HCT116 (cell line): Measurements from ENCODE around the gene DEFB129. TPM values are rescaled to one million over a fixed set of nuclear protein-coding genes. Genes with fewer than 3 reads are reported as not detected.

Source experiments
- ATAC-seq: fragments of 200-7000 bp; cut with Tn5 transposase; 2 replicates; pipeline ENCODE4 v1.9.1; 2020; ENCODE audit warnings: mild to moderate bottlenecking, moderate library complexity
- BruUV-seq: library from RNA; stranded (reverse); fragments of 400-500 nt; replicated peaks from 2 replicates; lab custom pipeline; 2021; lab: Mats Ljungman, UMichigan
- CTCF ChIA-PET: fragments of 300-600 bp; sonication (Branson Sonifier 250); formaldehyde crosslinking; loops from one replicate; lab custom pipeline; 2021; ENCODE audit warnings: antibody characterized with exemption; lab: Charles Lee
- POLR2A ChIA-PET: fragments of 300-600, 350-600 bp; sonication (Branson Sonifier 250); formaldehyde crosslinking; loops from one replicate; lab custom pipeline; 2021; ENCODE audit warnings: antibody characterized with exemption; lab: Charles Lee
- RAD21 ChIA-PET, 2 experiments: fragments of 300-600 bp; sonication (Branson Sonifier 250); formaldehyde crosslinking; loops; one replicate each; lab custom pipeline; 2023; ENCODE audit warnings: low total read pairs in 2 of 2; ENCODE audit not compliant: uncharacterized antibody in 2 of 2, unreplicated experiment in 2 of 2, low non-redundant PET in 1 of 2; lab: Charles Lee
- DNase-seq: peaks from one replicate; pipeline ENCODE4 v3.0.0-alpha.2; 2010; ENCODE audit warnings: low read depth, low spot score
- H2AFZ ChIP-seq: fragments of 200-600 bp; shearing (Covaris generic), sonication (generic); 2 replicates; pipeline ENCODE4 v1.6.1; 2017; ENCODE audit warnings: low read depth, mixed run types, mixed read lengths, antibody characterized with exemption, low read length; ENCODE audit not compliant: poor library complexity, severe bottlenecking
- H3K27ac ChIP-seq: 2 replicates; pipeline ENCODE4 v1.5.1; 2012; ENCODE audit warnings: low read depth, low read length
- H3K27me3 ChIP-seq: fragments of 200-600 bp; sonication (generic); 2 replicates; pipeline ENCODE4 v1.6.1; 2016; ENCODE audit warnings: mixed run types, low read length, mixed read lengths; ENCODE audit not compliant: insufficient read depth
- H3K36me3 ChIP-seq, 2 experiments: fragments of 200-500 bp in 1 of 2; fragments of 200-600 bp in 1 of 2; sonication (Bioruptor generic) in 1 of 2; sonication (generic) in 1 of 2; 2 replicates each; pipeline versions ENCODE4 v1.5.1 to v1.6.1; 2014 to 2016; ENCODE audit warnings: low read length in 2 of 2, inconsistent platforms in 1 of 2, mixed read lengths in 1 of 2, mixed run types in 1 of 2; ENCODE audit not compliant: insufficient read depth in 2 of 2, control insufficient read depth in 1 of 2
- H3K4me1 ChIP-seq, 2 experiments: fragments of 200-600 bp in 1 of 2; sonication (generic) in 1 of 2; 2 replicates each; pipeline versions ENCODE4 v1.5.1 to v1.6.1; 2012 to 2017; ENCODE audit warnings: low read length in 2 of 2, inconsistent platforms in 1 of 2, mild to moderate bottlenecking in 1 of 2, mixed read lengths in 1 of 2, mixed run types in 1 of 2, moderate library complexity in 1 of 2; ENCODE audit not compliant: insufficient read depth in 2 of 2, control insufficient read depth in 1 of 2
- H3K4me2 ChIP-seq: fragments of 200-600 bp; sonication (generic); 2 replicates; pipeline ENCODE4 v1.6.1; 2017; ENCODE audit warnings: mixed run types, low read length, mixed read lengths
- H3K4me3 ChIP-seq, 2 experiments: fragments of 200-600 bp in 1 of 2; sonication (generic) in 1 of 2; replicated peaks in 1 of 2; 2 replicates each; pipeline ENCODE4 v1.5.1; 2011 to 2016; ENCODE audit warnings: low read length in 2 of 2, control low read depth in 1 of 2, low read depth in 1 of 2, mild to moderate bottlenecking in 1 of 2, mixed read lengths in 1 of 2, mixed run types in 1 of 2
- H3K79me2 ChIP-seq: fragments of 200-600 bp; sonication (generic); 2 replicates; pipeline ENCODE4 v1.6.1; 2017; ENCODE audit warnings: mild to moderate bottlenecking, mixed run types, low read length, moderate library complexity, mixed read lengths; ENCODE audit not compliant: insufficient read depth
- H3K9ac ChIP-seq: fragments of 200-600 bp; sonication (generic); 2 replicates; pipeline ENCODE4 v1.6.1; 2016; ENCODE audit warnings: low read length, mixed read lengths
- H3K9me2 ChIP-seq: fragments of 200-600 bp; sonication (generic), shearing (Covaris generic); 2 replicates; pipeline ENCODE4 v1.6.1; 2017; ENCODE audit warnings: mixed run types, mild to moderate bottlenecking, moderate library complexity; ENCODE audit not compliant: insufficient read depth
- H3K9me3 ChIP-seq, 2 experiments: fragments of 200-500 bp in 1 of 2; fragments of 200-600 bp in 1 of 2; sonication (Bioruptor generic) in 1 of 2; sonication (generic) in 1 of 2; 2 replicates each; pipeline ENCODE4 v1.6.1; 2014 to 2017; ENCODE audit warnings: low read length in 2 of 2, mixed read lengths in 2 of 2, inconsistent platforms in 1 of 2, low read depth in 1 of 2, mild to moderate bottlenecking in 1 of 2, mixed run types in 1 of 2, moderate library complexity in 1 of 2; ENCODE audit not compliant: control insufficient read depth in 1 of 2, insufficient read depth in 1 of 2
- H4K20me1 ChIP-seq: fragments of 200-600 bp; sonication (generic), shearing (Covaris generic); 2 replicates; pipeline ENCODE4 v1.6.1; 2017; ENCODE audit warnings: mixed run types, mild to moderate bottlenecking, moderate library complexity; ENCODE audit not compliant: insufficient read depth
- ATF3 ChIP-seq: IDR thresholded peaks from 2 replicates; pipeline ENCODE4 v1.6.1; 2012
- CBX3 ChIP-seq: IDR thresholded peaks from 2 replicates; pipeline ENCODE4 v1.6.1; 2012; ENCODE audit warnings: low read depth
- CEBPB ChIP-seq: IDR thresholded peaks from 2 replicates; pipeline ENCODE4 v1.6.1; 2012; ENCODE audit warnings: low read depth
- EGR1 ChIP-seq: IDR thresholded peaks from 2 replicates; pipeline ENCODE4 v1.6.1; 2012; ENCODE audit warnings: low read depth
- ELF1 ChIP-seq: IDR thresholded peaks from 2 replicates; pipeline ENCODE4 v1.6.1; 2012; ENCODE audit warnings: low read depth, borderline replicate concordance
- EZH2 ChIP-seq: fragments of 200-600 bp; sonication (generic); IDR thresholded peaks from 2 replicates; pipeline ENCODE4 v1.6.1; 2017; ENCODE audit warnings: antibody characterized with exemption, mixed run types
- FOSL1 ChIP-seq: IDR thresholded peaks from 2 replicates; pipeline ENCODE4 v1.6.1; 2012; ENCODE audit warnings: low read depth
- JUND ChIP-seq: IDR thresholded peaks from 2 replicates; pipeline ENCODE4 v1.6.1; 2012
- POLR2A ChIP-seq: IDR thresholded peaks from 2 replicates; pipeline ENCODE4 v1.7.0; 2011; ENCODE audit warnings: borderline replicate concordance; ENCODE audit not compliant: insufficient read depth, insufficient read length; ENCODE audit errors: extremely low read depth
- POLR2AphosphoS5 ChIP-seq: IDR thresholded peaks from 2 replicates; pipeline ENCODE4 v1.6.1; 2011; ENCODE audit warnings: mild to moderate bottlenecking, low read depth, low read length, moderate library complexity
- RAD21 ChIP-seq: IDR thresholded peaks from 2 replicates; pipeline ENCODE4 v1.6.1; 2012; ENCODE audit warnings: low read depth, mild to moderate bottlenecking
- SIN3A ChIP-seq: IDR thresholded peaks from 2 replicates; pipeline ENCODE4 v1.6.1; 2012; ENCODE audit warnings: low read depth
- SP1 ChIP-seq: IDR thresholded peaks from 2 replicates; pipeline ENCODE4 v1.6.1; 2012; ENCODE audit warnings: low read depth
- SRF ChIP-seq: IDR thresholded peaks from 2 replicates; pipeline ENCODE4 v1.6.1; 2012; ENCODE audit warnings: low read depth
- TCF7L2 ChIP-seq: IDR thresholded peaks from 2 replicates; pipeline ENCODE4 v1.7.0; 2011; ENCODE audit warnings: borderline replicate concordance, inconsistent platforms; ENCODE audit not compliant: insufficient read depth, insufficient read length; ENCODE audit errors: extremely low read depth
- YY1 ChIP-seq: IDR thresholded peaks from 2 replicates; pipeline ENCODE4 v1.6.1; 2011; ENCODE audit warnings: low read length, low read depth, moderate library complexity, mild to moderate bottlenecking; ENCODE audit not compliant: insufficient replicate concordance; ENCODE audit errors: extremely low read depth
- ZFX ChIP-seq: fragments of 450-650 bp; IDR thresholded peaks from 2 replicates; pipeline ENCODE4 v1.6.1; 2017
- ZNF274 ChIP-seq: fragments of 200-500 bp; sonication (Bioruptor generic); IDR thresholded peaks from 2 replicates; pipeline ENCODE4 v1.6.1; 2014; ENCODE audit warnings: mild to moderate bottlenecking, low read depth, low read length, inconsistent platforms
- intact Hi-C: fragments of 100-400 bp; cut with micrococcal nuclease; formaldehyde crosslinking; loops from 2 replicates; pipeline ENCODE4 v1.10.0; 2022
- total RNA-seq: library from RNA; stranded (reverse); gene quantifications from one replicate; pipeline ENCODE4 v1.2.1, GENCODE V29; 2021; ENCODE audit not compliant: unreplicated experiment
- TF ChIP-seq, protein P1 (sequence below): IDR thresholded peaks from 2 replicates; pipeline ENCODE4 v1.6.1; 2012
- TF ChIP-seq, protein P2 (sequence below): IDR thresholded peaks from 2 replicates; pipeline ENCODE4 v1.6.1; 2011; ENCODE audit warnings: mild to moderate bottlenecking, low read length, moderate library complexity; ENCODE audit not compliant: insufficient replicate concordance; ENCODE audit errors: extremely low read depth

Gene DEFB129
- total RNA-seq, 1 experiment from 2014 or later, result not detected

GRCh38 chr20:251354-251753 is 24.3 kb downstream of the DEFB129 start:
- ChIA-PET RAD21 (no interaction called here), CTCF (no interaction called here), POLR2A (no interaction called here)
- Histone ChIP-seq H3K79me2 (no peaks in the 10 kb centered on the region), H4K20me1 (no peaks in the 10 kb centered on the region), H3K9ac (no peak overlapping the region), H3K4me1 (no peaks in the 10 kb centered on the region), H3K9me3 (no peaks in the 10 kb centered on the region), H3K4me2 (no peak overlapping the region), H2AFZ (no peak overlapping the region), H3K9me2 (no peaks in the 10 kb centered on the region), H3K36me3 (no peaks in the 10 kb centered on the region), H3K4me3 (no peak overlapping the region), H3K27ac (no peak overlapping the region), H3K27me3 (no peaks in the 10 kb centered on the region)
- BruUV-seq, result no TSS peak
- intact Hi-C loops, result no loop called here
- ATAC-seq, result no peak
- no peak for TF ChIP-seq SP1
- TF ChIP-seq TCF7L2, result no peak
- TF ChIP-seq, protein P1, sequence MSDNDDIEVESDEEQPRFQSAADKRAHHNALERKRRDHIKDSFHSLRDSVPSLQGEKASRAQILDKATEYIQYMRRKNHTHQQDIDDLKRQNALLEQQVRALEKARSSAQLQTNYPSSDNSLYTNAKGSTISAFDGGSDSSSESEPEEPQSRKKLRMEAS, result no peak
- no peak for TF ChIP-seq RAD21
- TF ChIP-seq EZH2, result no peak
- TF ChIP-seq CEBPB, result no peak
- no peak for TF ChIP-seq POLR2A
- TF ChIP-seq CBX3, result no peak
- no peak for TF ChIP-seq ATF3
- no peak for TF ChIP-seq YY1
- no peak for TF ChIP-seq SIN3A
- no peak for TF ChIP-seq ZNF274
- TF ChIP-seq ELF1, result no peak
- TF ChIP-seq FOSL1, result no peak
- TF ChIP-seq POLR2AphosphoS5, result no peak
- no peak for TF ChIP-seq EGR1
- no peak for TF ChIP-seq SRF
- TF ChIP-seq, protein P2, sequence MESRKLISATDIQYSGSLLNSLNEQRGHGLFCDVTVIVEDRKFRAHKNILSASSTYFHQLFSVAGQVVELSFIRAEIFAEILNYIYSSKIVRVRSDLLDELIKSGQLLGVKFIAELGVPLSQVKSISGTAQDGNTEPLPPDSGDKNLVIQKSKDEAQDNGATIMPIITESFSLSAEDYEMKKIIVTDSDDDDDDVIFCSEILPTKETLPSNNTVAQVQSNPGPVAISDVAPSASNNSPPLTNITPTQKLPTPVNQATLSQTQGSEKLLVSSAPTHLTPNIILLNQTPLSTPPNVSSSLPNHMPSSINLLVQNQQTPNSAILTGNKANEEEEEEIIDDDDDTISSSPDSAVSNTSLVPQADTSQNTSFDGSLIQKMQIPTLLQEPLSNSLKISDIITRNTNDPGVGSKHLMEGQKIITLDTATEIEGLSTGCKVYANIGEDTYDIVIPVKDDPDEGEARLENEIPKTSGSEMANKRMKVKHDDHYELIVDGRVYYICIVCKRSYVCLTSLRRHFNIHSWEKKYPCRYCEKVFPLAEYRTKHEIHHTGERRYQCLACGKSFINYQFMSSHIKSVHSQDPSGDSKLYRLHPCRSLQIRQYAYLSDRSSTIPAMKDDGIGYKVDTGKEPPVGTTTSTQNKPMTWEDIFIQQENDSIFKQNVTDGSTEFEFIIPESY, result no peak
- TF ChIP-seq ZFX, result no peak
- TF ChIP-seq JUND, result no peak
- no peak for DNase-seq
